Measurements from ENCODE around the gene NDOR1.
"Not testable (repeated sequence)": the region's sequence is repeated elsewhere in the genome, so short reads cannot be mapped to it uniquely, and the experiment has no call there.

DNA sequence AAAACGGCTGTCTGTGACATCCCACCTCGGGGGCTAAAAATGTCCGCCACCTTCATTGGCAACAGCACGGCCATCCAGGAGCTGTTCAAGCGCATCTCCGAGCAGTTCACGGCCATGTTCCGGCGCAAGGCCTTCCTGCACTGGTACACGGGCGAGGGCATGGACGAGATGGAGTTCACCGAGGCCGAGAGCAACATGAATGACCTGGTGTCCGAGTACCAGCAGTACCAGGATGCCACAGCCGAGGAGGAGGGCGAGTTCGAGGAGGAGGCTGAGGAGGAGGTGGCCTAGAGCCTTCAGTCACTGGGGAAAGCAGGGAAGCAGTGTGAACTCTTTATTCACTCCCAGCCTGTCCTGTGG, 37.7 kb downstream of the NDOR1 start:
- not testable (repeated sequence) for TF ChIP-seq EZH2 (IDR thresholded peaks at IDR 0.05; ENCODE audit: insufficient read depth, poor library complexity, severe bottlenecking); EZH2phosphoT487 (IDR thresholded peaks at IDR 0.05; ENCODE audit: insufficient read depth, low read depth)

Measured in GM23248 (cell line).